Bronchial epithelial cell (primary cell): ENCODE measurements around the gene TSTD2. TPM values are rescaled to one million over a fixed set of nuclear protein-coding genes. Genes with fewer than 3 reads are reported as not detected.
"Not testable (repeated sequence)": the region's sequence is repeated elsewhere in the genome, so short reads cannot be mapped to it uniquely, and the experiment has no call there.

Source experiments
- DNase-seq: peaks from one replicate; pipeline ENCODE4 v3.0.0-alpha.2; 2010; ENCODE audit warnings: low read depth
- FAIRE-seq: peaks from 2 replicates; lab custom pipeline; 2011; peaks lifted over from hg19 to GRCh38; lab: Jason Lieb, UNC
- H3K27me3 ChIP-seq: 2 replicates; pipeline ENCODE4 v1.5.1; 2011; ENCODE audit warnings: low read length; ENCODE audit not compliant: control insufficient read depth, insufficient read depth
- H3K36me3 ChIP-seq: 2 replicates; pipeline ENCODE4 v1.5.1; 2011; ENCODE audit warnings: low read length; ENCODE audit not compliant: control insufficient read depth, insufficient read depth
- H3K4me3 ChIP-seq: 2 replicates; pipeline ENCODE4 v1.5.1; 2011; ENCODE audit warnings: mild to moderate bottlenecking, low read depth, low read length, control low read depth
- total RNA-seq: library from RNA; depleted of rRNA; stranded (reverse); fragments of >200 nt; gene quantifications from 2 replicates; pipeline ENCODE4 v1.2.1, GENCODE V29; 2014
- TF ChIP-seq, protein P1 (sequence below): IDR thresholded peaks from 2 replicates; pipeline ENCODE4 v1.5.1; 2011; ENCODE audit warnings: mild to moderate bottlenecking, moderate library complexity, low read length, control low read depth, inconsistent platforms; ENCODE audit not compliant: insufficient read depth, severe bottlenecking

TSTD2 gene
- total RNA-seq, 1 donor from 2014 or later: 15.0 TPM

GRCh38 chr9:97593960-97594359, 39.2 kb downstream of the TSTD2 start:
- FAIRE-seq (no peak), DNase-seq (no peak)
- TF ChIP-seq, protein P1, sequence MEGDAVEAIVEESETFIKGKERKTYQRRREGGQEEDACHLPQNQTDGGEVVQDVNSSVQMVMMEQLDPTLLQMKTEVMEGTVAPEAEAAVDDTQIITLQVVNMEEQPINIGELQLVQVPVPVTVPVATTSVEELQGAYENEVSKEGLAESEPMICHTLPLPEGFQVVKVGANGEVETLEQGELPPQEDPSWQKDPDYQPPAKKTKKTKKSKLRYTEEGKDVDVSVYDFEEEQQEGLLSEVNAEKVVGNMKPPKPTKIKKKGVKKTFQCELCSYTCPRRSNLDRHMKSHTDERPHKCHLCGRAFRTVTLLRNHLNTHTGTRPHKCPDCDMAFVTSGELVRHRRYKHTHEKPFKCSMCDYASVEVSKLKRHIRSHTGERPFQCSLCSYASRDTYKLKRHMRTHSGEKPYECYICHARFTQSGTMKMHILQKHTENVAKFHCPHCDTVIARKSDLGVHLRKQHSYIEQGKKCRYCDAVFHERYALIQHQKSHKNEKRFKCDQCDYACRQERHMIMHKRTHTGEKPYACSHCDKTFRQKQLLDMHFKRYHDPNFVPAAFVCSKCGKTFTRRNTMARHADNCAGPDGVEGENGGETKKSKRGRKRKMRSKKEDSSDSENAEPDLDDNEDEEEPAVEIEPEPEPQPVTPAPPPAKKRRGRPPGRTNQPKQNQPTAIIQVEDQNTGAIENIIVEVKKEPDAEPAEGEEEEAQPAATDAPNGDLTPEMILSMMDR: no peak
- no peak overlapping the region for H3K4me3 ChIP-seq
- no peaks in the 10 kb centered on the region for H3K27me3 ChIP-seq
- no peaks in the 10 kb centered on the region for H3K36me3 ChIP-seq

DNA sequence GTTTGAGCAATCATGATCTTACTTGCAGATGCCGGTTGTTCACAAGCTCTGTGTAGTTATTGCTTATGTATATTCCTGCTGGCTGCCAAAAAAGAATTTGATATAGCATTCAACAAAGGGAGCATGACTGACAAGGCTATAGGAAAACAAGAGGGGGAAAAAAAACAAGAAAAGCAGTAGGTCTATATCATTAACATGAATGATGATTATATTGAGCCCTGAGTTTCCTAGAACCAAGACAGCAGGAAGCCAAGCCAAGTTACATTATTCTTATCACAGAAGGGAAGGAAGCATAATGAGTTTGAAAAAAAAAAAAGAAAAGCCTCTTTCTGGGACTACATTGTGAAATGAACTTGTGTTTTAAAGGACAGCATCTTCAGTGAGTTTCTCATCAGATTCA, 41.0 kb downstream of the TSTD2 start:
- FAIRE-seq (no peak), DNase-seq (no peak)
- Histone ChIP-seq H3K4me3 (no peak overlapping the region), H3K36me3 (no peaks in the 10 kb centered on the region), H3K27me3 (no peaks in the 10 kb centered on the region)
- TF ChIP-seq, protein P1: no peak

DNA sequence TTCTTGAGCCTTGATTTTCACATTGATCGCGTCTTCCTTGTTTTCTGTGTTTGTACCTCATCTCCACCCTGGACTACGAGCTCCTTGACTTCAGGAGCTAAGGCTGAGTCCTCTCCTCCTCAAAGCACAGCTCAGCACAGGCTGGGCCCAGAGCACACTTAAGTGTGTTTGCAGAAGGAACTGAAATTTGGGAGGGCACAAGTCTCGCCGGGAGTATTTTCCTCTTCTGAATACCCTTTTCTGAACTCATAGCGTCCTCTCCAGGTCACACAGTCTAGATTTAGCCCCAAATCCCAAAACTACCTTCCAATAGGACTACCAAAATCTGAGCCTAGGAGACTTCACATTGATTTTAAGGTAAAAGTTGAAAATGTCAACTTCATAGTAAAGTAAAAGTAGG, 41.6 kb downstream of the TSTD2 start:
- DNase-seq (no peak), FAIRE-seq (no peak)
- TF ChIP-seq, protein P1: no peak
- Histone ChIP-seq H3K27me3 (no peaks in the 10 kb centered on the region), H3K4me3 (no peak overlapping the region), H3K36me3 (no peaks in the 10 kb centered on the region)

DNA sequence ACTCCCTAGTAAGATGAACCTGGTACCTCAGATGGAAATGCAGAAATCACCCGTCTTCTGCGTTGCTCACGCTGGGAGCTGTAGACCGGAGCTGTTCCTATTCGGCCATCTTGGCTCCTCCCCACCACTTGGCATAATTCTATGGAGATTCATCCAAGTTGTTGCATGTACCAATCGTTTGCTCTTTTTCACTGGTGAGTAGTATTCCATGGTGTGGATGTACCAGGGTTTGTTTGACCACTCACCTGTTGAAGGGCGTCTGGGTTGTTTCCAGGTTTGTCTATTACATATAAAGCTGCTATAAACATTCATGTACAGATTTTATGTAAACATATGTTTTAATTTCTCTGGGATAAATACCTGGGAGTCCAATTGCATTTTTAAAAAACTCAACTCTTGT, 46.3 kb downstream of the TSTD2 start:
- not testable (repeated sequence) for H3K4me3 ChIP-seq, DNase-seq, FAIRE-seq, H3K36me3 ChIP-seq, H3K27me3 ChIP-seq

DNA sequence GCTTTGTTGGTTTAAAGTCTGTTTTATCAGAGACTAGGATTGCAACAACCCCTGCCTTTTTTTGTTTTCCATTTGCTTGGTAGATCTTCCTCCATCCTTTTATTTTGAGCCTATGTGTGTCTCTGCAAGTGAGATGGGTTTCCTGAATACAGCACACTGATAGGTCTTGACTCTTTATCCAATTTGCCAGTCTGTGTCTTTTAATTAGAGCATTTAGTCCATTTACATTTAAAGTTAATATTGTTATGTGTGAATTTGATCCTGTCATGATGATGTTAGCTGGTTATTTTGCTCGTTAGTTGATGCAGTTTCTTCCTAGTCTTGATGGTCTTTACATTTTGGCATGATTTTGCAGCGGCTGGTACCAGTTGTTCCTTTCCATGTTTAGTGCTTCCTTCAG, 48.4 kb downstream of the TSTD2 start:
- H3K36me3 ChIP-seq, H3K27me3 ChIP-seq, FAIRE-seq, H3K4me3 ChIP-seq, DNase-seq: not testable (repeated sequence)

DNA sequence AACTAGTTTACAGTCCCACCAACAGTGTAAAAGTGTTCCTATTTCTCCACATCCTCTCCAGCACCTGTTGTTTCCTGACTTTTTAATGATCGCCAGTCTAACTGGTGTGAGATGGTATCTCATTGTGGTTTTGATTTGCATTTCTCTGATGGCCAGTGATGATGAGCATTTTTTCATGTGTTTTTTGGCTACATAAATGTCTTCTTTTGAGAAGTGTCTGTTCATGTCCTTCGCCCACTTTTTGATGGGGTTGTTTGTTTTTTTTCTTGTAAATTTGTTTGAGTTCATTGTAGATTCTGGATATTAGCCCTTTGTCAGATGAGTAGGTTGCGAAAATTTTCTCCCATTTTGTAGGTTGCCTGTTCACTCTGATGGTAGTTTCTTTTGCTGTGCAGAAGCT, 51.6 kb downstream of the TSTD2 start:
- H3K36me3 ChIP-seq, FAIRE-seq, H3K27me3 ChIP-seq, H3K4me3 ChIP-seq, DNase-seq: not testable (repeated sequence)

- H3K36me3 ChIP-seq: no peaks in the 10 kb centered on the region
- no peak overlapping the region for H3K4me3 ChIP-seq
- no peak for FAIRE-seq
- no peak for DNase-seq
- TF ChIP-seq, protein P1: no peak
- no peaks in the 10 kb centered on the region for H3K27me3 ChIP-seq
Observed at GRCh38 chr9:97579914-97580313, 53.3 kb downstream of the TSTD2 start.
